PFSK-1 (cell line): ENCODE data around the gene STAB1.

Experiments
- FOXP2 ChIP-seq: optimal IDR thresholded peaks from 2 replicates; pipeline ENCODE3; 2011; ENCODE audit warnings: borderline replicate concordance, control low read depth, inconsistent platforms; ENCODE audit not compliant: insufficient read depth; ENCODE audit errors: extremely low read length, extremely low read depth
- POLR2AphosphoS5 ChIP-seq: IDR thresholded peaks from 2 replicates; pipeline ENCODE4 v1.6.1; 2012; ENCODE audit warnings: low read depth, mild to moderate bottlenecking, control low read depth, low read length, moderate library complexity
- SIN3A ChIP-seq: IDR thresholded peaks from 2 replicates; pipeline ENCODE4 v1.6.1; 2012; ENCODE audit warnings: mild to moderate bottlenecking, low read length, moderate library complexity, borderline replicate concordance; ENCODE audit not compliant: insufficient read depth
- TAF1 ChIP-seq: IDR thresholded peaks from 2 replicates; pipeline ENCODE4 v1.6.1; 2012; ENCODE audit warnings: low read length, control low read depth, borderline replicate concordance; ENCODE audit not compliant: insufficient read depth
- TF ChIP-seq, protein P1 (sequence below), 2 experiments: IDR thresholded peaks; 2 replicates each; pipeline versions ENCODE4 v1.6.1 to v1.8.0; 2011 to 2012; ENCODE audit warnings: low read depth in 2 of 2, low read length in 2 of 2, control low read depth in 1 of 2, inconsistent platforms in 1 of 2, mild to moderate bottlenecking in 1 of 2, moderate library complexity in 1 of 2; ENCODE audit not compliant: insufficient read depth in 1 of 2

STAB1 gene

DNA sequence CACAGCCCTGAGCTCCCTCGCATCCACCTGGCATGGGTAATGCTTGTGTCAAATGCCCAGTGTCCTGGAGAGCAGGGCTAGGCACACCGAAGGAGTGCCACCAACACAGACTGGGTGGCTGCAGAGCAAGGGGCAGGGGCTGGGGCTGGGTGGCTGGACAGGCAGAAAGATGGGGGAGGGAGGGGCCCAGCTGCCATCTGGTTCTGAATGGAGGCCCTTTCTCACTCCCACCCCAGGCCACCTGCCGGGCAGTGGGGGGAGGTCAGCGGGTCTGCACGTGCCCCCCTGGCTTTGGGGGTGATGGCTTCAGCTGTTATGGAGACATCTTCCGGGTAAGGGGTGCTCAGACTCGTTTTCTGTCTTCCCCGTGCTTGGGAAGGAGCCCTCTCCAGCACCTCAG is 17.0 kb downstream of the STAB1 start:
- TF ChIP-seq, protein P1, sequence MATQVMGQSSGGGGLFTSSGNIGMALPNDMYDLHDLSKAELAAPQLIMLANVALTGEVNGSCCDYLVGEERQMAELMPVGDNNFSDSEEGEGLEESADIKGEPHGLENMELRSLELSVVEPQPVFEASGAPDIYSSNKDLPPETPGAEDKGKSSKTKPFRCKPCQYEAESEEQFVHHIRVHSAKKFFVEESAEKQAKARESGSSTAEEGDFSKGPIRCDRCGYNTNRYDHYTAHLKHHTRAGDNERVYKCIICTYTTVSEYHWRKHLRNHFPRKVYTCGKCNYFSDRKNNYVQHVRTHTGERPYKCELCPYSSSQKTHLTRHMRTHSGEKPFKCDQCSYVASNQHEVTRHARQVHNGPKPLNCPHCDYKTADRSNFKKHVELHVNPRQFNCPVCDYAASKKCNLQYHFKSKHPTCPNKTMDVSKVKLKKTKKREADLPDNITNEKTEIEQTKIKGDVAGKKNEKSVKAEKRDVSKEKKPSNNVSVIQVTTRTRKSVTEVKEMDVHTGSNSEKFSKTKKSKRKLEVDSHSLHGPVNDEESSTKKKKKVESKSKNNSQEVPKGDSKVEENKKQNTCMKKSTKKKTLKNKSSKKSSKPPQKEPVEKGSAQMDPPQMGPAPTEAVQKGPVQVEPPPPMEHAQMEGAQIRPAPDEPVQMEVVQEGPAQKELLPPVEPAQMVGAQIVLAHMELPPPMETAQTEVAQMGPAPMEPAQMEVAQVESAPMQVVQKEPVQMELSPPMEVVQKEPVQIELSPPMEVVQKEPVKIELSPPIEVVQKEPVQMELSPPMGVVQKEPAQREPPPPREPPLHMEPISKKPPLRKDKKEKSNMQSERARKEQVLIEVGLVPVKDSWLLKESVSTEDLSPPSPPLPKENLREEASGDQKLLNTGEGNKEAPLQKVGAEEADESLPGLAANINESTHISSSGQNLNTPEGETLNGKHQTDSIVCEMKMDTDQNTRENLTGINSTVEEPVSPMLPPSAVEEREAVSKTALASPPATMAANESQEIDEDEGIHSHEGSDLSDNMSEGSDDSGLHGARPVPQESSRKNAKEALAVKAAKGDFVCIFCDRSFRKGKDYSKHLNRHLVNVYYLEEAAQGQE (IDR thresholded peaks at IDR 0.05; ENCODE audit: insufficient read depth in 1 of 2, low read depth in 2 of 2, low read length in 2 of 2) = no peak
- TF ChIP-seq FOXP2 (no peak), SIN3A (no peak), TAF1 (no peak), POLR2AphosphoS5 (no peak)

DNA sequence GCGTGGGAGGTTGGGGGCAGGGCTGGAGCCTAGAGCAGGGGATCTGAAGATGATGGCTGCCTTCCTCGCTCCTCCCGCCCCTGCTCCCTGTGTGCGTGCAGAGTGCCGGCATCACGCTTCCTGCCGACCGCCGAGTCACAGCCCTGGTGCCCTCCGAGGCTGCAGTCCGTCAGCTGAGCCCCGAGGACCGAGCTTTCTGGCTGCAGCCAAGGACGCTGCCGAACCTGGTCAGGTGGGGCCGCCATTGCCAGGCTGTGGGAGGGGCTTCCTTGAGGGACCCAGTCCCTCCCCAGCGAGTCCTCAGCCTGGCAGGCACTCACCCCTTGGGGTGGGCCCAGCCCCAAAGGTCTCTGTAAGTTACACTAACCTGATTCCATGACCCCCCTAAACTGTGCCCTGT is 17.6 kb downstream of the STAB1 start:
- TF ChIP-seq SIN3A = no peak
- TF ChIP-seq, protein P1 (IDR thresholded peaks at IDR 0.05; ENCODE audit: insufficient read depth in 1 of 2, low read depth in 2 of 2, low read length in 2 of 2) = no peak
- no peak for TF ChIP-seq TAF1
- no peak for TF ChIP-seq POLR2AphosphoS5
- no peak for TF ChIP-seq FOXP2

DNA sequence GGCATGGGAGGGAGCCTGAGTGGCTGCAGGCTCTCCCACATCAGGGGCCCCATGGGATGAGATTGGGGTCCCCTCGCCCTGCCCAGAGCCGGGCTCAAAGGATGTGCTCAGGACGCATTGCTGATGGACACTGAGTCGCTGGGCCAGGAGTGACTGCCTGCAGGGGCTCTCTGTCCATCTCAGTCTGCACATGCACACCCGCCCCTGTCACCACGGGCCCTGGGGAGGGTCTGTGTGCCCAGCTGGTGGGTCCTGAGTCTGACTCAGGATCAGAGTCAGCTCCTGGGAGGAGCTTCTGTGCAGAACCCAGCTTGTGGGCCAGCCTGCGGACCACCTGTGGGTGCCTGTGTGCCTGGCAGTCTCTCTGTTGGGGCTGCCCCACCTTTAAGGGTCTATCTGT is 18.1 kb downstream of the STAB1 start:
- TF ChIP-seq, protein P1 (IDR thresholded peaks at IDR 0.05; ENCODE audit: insufficient read depth in 1 of 2, low read depth in 2 of 2, low read length in 2 of 2) = no peak
- TF ChIP-seq POLR2AphosphoS5 = no peak

DNA sequence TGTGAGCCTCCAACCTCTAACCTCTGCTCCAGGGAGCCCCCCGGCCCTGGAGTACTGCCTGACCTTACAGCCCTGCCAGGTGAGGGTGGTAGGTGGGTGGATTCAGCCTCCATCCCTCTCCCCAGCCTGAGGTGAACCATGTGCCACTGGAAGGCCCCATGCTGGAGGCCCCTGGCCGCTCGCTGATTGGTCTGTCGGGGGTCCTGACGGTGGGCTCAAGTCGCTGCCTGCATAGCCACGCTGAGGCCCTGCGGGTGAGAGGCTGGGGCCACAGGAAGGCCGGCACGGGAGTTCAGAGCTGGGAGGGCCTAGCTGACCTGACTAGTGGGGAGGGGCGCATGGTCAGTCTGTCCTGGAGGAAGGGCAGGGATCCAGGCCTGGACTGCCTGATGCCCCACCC is 19.4 kb downstream of the STAB1 start:
- TF ChIP-seq POLR2AphosphoS5 (no peak), TAF1 (no peak), FOXP2 (no peak), SIN3A (no peak)
- TF ChIP-seq, protein P1 (IDR thresholded peaks at IDR 0.05; ENCODE audit: insufficient read depth in 1 of 2, low read depth in 2 of 2, low read length in 2 of 2) = no peak

DNA sequence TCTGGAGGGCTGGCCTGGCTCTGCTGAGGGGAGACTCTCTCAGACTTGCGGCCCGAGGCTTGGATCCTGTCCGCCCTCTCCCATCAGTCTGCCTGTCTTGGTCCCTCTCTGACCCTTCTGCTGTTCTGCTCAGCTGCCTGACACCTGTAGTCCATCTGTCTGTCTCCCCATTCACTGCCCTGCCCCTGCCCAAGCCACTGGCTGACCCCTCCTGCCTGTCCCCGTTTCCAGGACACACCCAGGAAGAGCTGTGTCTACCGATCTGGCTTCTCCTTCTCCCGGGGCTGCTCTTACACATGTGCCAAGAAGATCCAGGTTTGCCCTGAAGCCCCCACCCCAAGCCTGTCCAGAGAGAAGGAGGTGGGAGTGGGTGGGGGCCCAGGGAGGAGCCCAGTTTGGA is 20.1 kb downstream of the STAB1 start:
- TF ChIP-seq TAF1 (no peak), POLR2AphosphoS5 (no peak), SIN3A (no peak), FOXP2 (no peak)
- TF ChIP-seq, protein P1 (IDR thresholded peaks at IDR 0.05; ENCODE audit: insufficient read depth in 1 of 2, low read depth in 2 of 2, low read length in 2 of 2) = no peak
